ENCODE results near the gene LY6G6D.

Gene LY6G6D

DNA sequence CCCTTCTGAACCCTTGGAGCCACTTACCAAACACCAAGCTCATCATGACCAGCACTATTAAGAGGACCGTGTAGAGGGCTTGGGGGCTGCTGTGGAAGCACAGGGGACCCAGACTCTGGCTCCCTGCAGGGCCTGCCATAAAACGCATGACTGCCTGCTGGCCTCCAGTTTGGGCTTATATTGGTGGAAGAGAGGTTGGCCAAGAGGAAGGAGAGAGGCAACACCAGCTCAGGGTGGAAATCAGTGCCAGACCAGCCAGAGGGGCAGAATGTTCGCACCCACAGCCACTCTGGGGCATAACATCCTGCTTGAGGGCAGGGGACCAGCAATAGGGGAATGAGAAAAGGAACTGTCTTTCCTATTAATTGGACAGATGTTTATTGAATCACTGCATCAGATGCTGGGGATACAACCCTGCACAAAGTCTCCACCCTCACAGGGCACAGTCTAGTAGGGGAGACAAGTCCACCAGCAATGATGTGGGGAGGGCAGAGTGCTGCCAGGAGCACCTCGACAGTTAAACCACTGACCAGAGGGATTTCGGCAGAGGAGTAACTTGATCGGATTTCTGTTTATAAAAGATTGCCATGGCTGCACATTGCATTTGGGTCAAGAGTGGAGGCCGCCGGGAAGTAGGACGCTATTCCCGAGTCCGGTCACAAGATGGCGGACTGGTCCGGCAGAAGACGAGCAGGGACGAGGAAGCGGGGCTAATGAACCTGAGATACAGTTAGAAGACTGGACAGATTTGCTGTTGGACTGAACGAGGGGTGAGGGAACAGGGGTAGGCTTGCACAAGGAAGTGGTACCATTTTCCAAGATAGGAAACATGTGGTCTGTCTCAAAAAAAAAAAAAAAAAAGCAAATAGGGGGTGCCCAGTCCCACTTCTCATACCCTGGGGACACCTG is 34.7 kb upstream of the LY6G6D start, which contains the start of gene LY6G5C:
Gene LY6G5C, minus strand, starts transcription at position 842 of the 909 bp plus-strand sequence. Its CDS starts 694 bp downstream, at position 148.
- H2BK120ac ChIP-seq (ENCODE audit: low read depth, low read length): no peak within 1 kb of the TSS
- peak within 1 kb of the TSS in 1 of 2 donors; percentile 73 for H3K4me3 ChIP-seq (ENCODE audit: low read length in 2 of 2)
- no peak within 1 kb of the TSS for H3K27ac ChIP-seq (replicated peaks; ENCODE audit: low read length)

DNA sequence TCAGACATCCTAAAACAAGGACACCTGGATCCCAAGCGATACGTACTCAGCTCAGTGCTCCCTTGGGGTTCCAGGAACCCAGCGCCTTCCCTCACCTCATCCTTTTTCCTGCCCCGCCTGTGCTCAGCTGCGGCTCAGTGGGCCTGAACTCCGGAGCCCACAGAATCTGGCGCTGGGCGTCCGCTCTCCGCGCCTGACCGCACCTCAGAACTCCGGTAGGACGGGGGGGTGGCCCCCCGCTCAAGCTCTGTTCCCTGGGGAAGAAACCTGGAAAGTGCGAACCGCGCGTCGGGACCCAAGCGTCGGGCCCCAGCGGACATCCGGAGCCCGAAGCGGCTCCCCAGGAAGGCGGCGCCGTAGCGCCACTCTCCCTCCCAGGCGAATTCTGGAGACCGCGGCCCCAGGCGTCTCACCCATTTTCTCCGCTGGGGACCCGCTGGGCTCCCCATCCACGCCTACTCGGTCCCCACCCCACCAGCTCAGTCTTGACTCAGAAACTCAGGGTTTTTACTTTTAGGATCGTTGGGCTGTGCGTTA is 33.9 kb upstream of the LY6G6D start:
- H3K23ac ChIP-seq (ENCODE audit: low read depth, low read length, poor library complexity): no peak overlapping the region
- no peak for DNase-seq (ENCODE audit: low spot score)

More for the DNA sequence above, 34.7 kb upstream of the LY6G6D start, which contains the start of gene LY6G5C:
- Histone ChIP-seq H2BK5ac (ENCODE audit: low read length) (peak within 1 kb of the TSS; percentile 63), H3K4ac (ENCODE audit: low read length) (no peak within 1 kb of the TSS), H2BK12ac (ENCODE audit: low read length) (no peak within 1 kb of the TSS), H3K36me3 (replicated peaks in 1 of 2; ENCODE audit: control insufficient read depth in 2 of 2, insufficient read depth in 2 of 2, low read length in 2 of 2) (peaks cover 0 to 27% of the 10 kb centered on the region in 2 donors), H3K4me1 (ENCODE audit: control insufficient read depth in 2 of 2, insufficient read depth in 1 of 2, low read depth in 1 of 2, low read length in 2 of 2) (peaks cover 4 to 9% of the 10 kb centered on the region in 2 donors), H4K8ac (ENCODE audit: low read depth, low read length) (no peak within 1 kb of the TSS), H4K91ac (ENCODE audit: low read depth, low read length, poor library complexity) (no peak within 1 kb of the TSS), H3K79me1 (ENCODE audit: low read depth, low read length) (no peaks in the 10 kb centered on the region), H3K23ac (ENCODE audit: low read depth, low read length, poor library complexity) (peak within 1 kb of the TSS; percentile 57), H2BK15ac (ENCODE audit: low read length) (peak within 1 kb of the TSS; percentile 15), H2AFZ (ENCODE audit: low read length) (peak within 1 kb of the TSS; percentile 69), H3K18ac (ENCODE audit: low read length) (peak within 1 kb of the TSS; percentile 88), H3K27me3 (ENCODE audit: control insufficient read depth in 3 of 3, insufficient read depth in 3 of 3, low read depth in 1 of 3, low read length in 3 of 3) (peaks cover 0 to 16% (median 7%) of the 10 kb centered on the region in 3 experiments), H3K14ac (ENCODE audit: low read length) (peak within 1 kb of the TSS; percentile 44), H3K4me2 (ENCODE audit: insufficient read depth, low read length, poor library complexity, severe bottlenecking) (peak within 1 kb of the TSS; percentile 87), H3K9ac (ENCODE audit: low read depth, low read length, poor library complexity) (peak within 1 kb of the TSS; percentile 91), H2AK5ac (ENCODE audit: low read depth, low read length) (peak within 1 kb of the TSS; percentile 47), H3K9me3 (replicated peaks in 1 of 2; ENCODE audit: control insufficient read depth in 2 of 2, insufficient read depth in 1 of 2, low read depth in 1 of 2, low read length in 2 of 2) (no peaks in the 10 kb centered on the region)
- WGBS, 2 donors (ENCODE audit: extremely low coverage in 2 of 2, insufficient read length in 2 of 2, insufficient replicate concordance in 1 of 2): no CpG with 5 or more reads among the region's 17 CpGs
- DNase-seq (ENCODE audit: low spot score): peak; percentile 56

DNA sequence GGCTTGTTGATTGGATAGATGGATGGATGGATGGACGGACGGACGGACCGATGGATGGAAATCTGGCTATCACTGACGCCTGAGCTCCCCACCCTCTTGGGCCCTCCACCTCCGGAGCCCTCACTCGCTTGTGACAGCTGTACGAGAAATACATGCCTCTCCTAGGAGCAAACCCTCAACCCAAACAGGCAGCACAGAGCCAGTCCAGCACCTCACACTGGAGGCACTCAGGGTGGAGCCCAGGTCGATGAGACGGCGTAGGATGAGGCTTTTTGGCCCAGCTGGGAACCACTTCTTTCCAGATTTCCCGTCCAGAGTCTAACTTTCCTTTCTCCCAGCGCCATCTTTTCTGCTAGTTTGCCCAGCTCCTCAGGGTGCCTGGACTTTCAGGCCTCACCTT is 31.6 kb upstream of the LY6G6D start:
- H2BK5ac ChIP-seq (ENCODE audit: low read length): no peak overlapping the region
- WGBS, 2 donors (ENCODE audit: extremely low coverage in 2 of 2, insufficient read length in 2 of 2, insufficient replicate concordance in 1 of 2): no CpG with 5 or more reads among the region's 13 CpGs
- H4K8ac ChIP-seq (ENCODE audit: low read depth, low read length): no peak overlapping the region
- H2AK5ac ChIP-seq (ENCODE audit: low read depth, low read length): peak overlapping the region; percentile 65
- peaks cover 4 to 9% of the 10 kb centered on the region in 2 donors for H3K4me1 ChIP-seq (ENCODE audit: control insufficient read depth in 2 of 2, insufficient read depth in 1 of 2, low read depth in 1 of 2, low read length in 2 of 2)
- peak overlapping the region; percentile 82 for H3K4me2 ChIP-seq (ENCODE audit: insufficient read depth, low read length, poor library complexity, severe bottlenecking)
- H2AFZ ChIP-seq (ENCODE audit: low read length): no peak overlapping the region
- H2BK15ac ChIP-seq (ENCODE audit: low read length): no peak overlapping the region
- peak overlapping the region; percentile 22 for H3K9ac ChIP-seq (ENCODE audit: low read depth, low read length, poor library complexity)
- H3K4me3 ChIP-seq (ENCODE audit: low read length in 2 of 2): no peak overlapping the region
- H3K18ac ChIP-seq (ENCODE audit: low read length): peak overlapping the region; percentile 18
- H3K79me1 ChIP-seq (ENCODE audit: low read depth, low read length): no peaks in the 10 kb centered on the region
- peaks cover 16 to 57% of the 10 kb centered on the region in 2 donors for H3K36me3 ChIP-seq (replicated peaks in 1 of 2; ENCODE audit: control insufficient read depth in 2 of 2, insufficient read depth in 2 of 2, low read length in 2 of 2)
- H2BK12ac ChIP-seq (ENCODE audit: low read length): no peak overlapping the region
- H3K14ac ChIP-seq (ENCODE audit: low read length): no peak overlapping the region
- no peak overlapping the region for H3K27ac ChIP-seq (replicated peaks; ENCODE audit: low read length)
- no peak for DNase-seq (ENCODE audit: low spot score)
- no peak overlapping the region for H3K4ac ChIP-seq (ENCODE audit: low read length)
- H4K91ac ChIP-seq (ENCODE audit: low read depth, low read length, poor library complexity): no peak overlapping the region
- H3K27me3 ChIP-seq (ENCODE audit: control insufficient read depth in 3 of 3, insufficient read depth in 3 of 3, low read depth in 1 of 3, low read length in 3 of 3): peaks cover 0 to 16% (median 7%) of the 10 kb centered on the region in 3 experiments
- H3K23ac ChIP-seq (ENCODE audit: low read depth, low read length, poor library complexity): peak overlapping the region; percentile 61
- H3K9me3 ChIP-seq (replicated peaks in 1 of 2; ENCODE audit: control insufficient read depth in 2 of 2, insufficient read depth in 1 of 2, low read depth in 1 of 2, low read length in 2 of 2): no peaks in the 10 kb centered on the region
- no peak overlapping the region for H2BK120ac ChIP-seq (ENCODE audit: low read depth, low read length)

More for the DNA sequence above, 33.9 kb upstream of the LY6G6D start:
- peak overlapping the region; percentile 91 for H3K9ac ChIP-seq (ENCODE audit: low read depth, low read length, poor library complexity)
- no peak overlapping the region for H3K27ac ChIP-seq (replicated peaks; ENCODE audit: low read length)
- WGBS, 2 donors (ENCODE audit: extremely low coverage in 2 of 2, insufficient read length in 2 of 2, insufficient replicate concordance in 1 of 2): no CpG with 5 or more reads among the region's 40 CpGs
- H3K36me3 ChIP-seq (replicated peaks in 1 of 2; ENCODE audit: control insufficient read depth in 2 of 2, insufficient read depth in 2 of 2, low read length in 2 of 2): peaks cover 0 to 33% of the 10 kb centered on the region in 2 donors
- H3K9me3 ChIP-seq (replicated peaks in 1 of 2; ENCODE audit: control insufficient read depth in 2 of 2, insufficient read depth in 1 of 2, low read depth in 1 of 2, low read length in 2 of 2): no peaks in the 10 kb centered on the region
- H3K4me2 ChIP-seq (ENCODE audit: insufficient read depth, low read length, poor library complexity, severe bottlenecking): peak overlapping the region; percentile 87
- H2BK120ac ChIP-seq (ENCODE audit: low read depth, low read length): no peak overlapping the region
- peaks cover 0 to 16% (median 7%) of the 10 kb centered on the region in 3 experiments for H3K27me3 ChIP-seq (ENCODE audit: control insufficient read depth in 3 of 3, insufficient read depth in 3 of 3, low read depth in 1 of 3, low read length in 3 of 3)
- H3K4me1 ChIP-seq (ENCODE audit: control insufficient read depth in 2 of 2, insufficient read depth in 1 of 2, low read depth in 1 of 2, low read length in 2 of 2): peaks cover 4 to 9% of the 10 kb centered on the region in 2 donors
- peak overlapping the region; percentile 88 for H3K18ac ChIP-seq (ENCODE audit: low read length)
- no peaks in the 10 kb centered on the region for H3K79me1 ChIP-seq (ENCODE audit: low read depth, low read length)
- peak overlapping the region; percentile 44 for H3K14ac ChIP-seq (ENCODE audit: low read length)
- H2BK5ac ChIP-seq (ENCODE audit: low read length): peak overlapping the region; percentile 63
- H3K4me3 ChIP-seq (ENCODE audit: low read length in 2 of 2): peak overlapping the region in 1 of 2 donors; percentile 73
- no peak overlapping the region for H4K91ac ChIP-seq (ENCODE audit: low read depth, low read length, poor library complexity)
- peak overlapping the region; percentile 15 for H2BK15ac ChIP-seq (ENCODE audit: low read length)
- peak overlapping the region; percentile 47 for H2AK5ac ChIP-seq (ENCODE audit: low read depth, low read length)
- H2AFZ ChIP-seq (ENCODE audit: low read length): no peak overlapping the region
- no peak overlapping the region for H2BK12ac ChIP-seq (ENCODE audit: low read length)
- H4K8ac ChIP-seq (ENCODE audit: low read depth, low read length): no peak overlapping the region
- no peak overlapping the region for H3K4ac ChIP-seq (ENCODE audit: low read length)

DNA sequence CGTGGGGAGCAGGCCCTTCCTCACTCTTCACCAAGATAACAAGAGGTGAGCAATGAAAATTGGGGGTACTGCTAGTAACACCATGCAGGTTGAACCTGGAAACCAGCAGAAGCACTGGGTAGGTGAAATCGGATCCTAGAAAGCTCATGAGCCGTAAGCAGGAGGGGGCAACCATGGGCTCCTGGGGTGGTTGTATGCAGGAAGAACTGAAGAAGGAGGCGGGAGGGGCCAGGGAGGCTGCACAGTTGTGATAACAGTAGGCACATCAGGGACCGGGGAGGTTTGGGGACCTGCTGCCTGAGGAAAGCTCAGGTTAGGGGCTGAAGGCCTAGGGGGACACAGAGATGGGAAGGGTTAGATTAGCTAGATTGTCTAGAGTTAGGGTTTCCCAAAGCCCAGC is 28.7 kb upstream of the LY6G6D start:
- Histone ChIP-seq H3K18ac (ENCODE audit: low read length) (no peak overlapping the region), H3K9ac (ENCODE audit: low read depth, low read length, poor library complexity) (no peak overlapping the region), H2BK5ac (ENCODE audit: low read length) (no peak overlapping the region), H3K9me3 (replicated peaks in 1 of 2; ENCODE audit: control insufficient read depth in 2 of 2, insufficient read depth in 1 of 2, low read depth in 1 of 2, low read length in 2 of 2) (no peaks in the 10 kb centered on the region), H3K4ac (ENCODE audit: low read length) (no peak overlapping the region), H3K23ac (ENCODE audit: low read depth, low read length, poor library complexity) (no peak overlapping the region), H2BK120ac (ENCODE audit: low read depth, low read length) (no peak overlapping the region), H4K8ac (ENCODE audit: low read depth, low read length) (no peak overlapping the region), H2BK15ac (ENCODE audit: low read length) (no peak overlapping the region), H4K91ac (ENCODE audit: low read depth, low read length, poor library complexity) (no peak overlapping the region), H2BK12ac (ENCODE audit: low read length) (no peak overlapping the region), H3K4me1 (ENCODE audit: control insufficient read depth in 2 of 2, insufficient read depth in 1 of 2, low read depth in 1 of 2, low read length in 2 of 2) (peaks cover 3 to 8% of the 10 kb centered on the region in 2 donors), H3K14ac (ENCODE audit: low read length) (no peak overlapping the region), H2AK5ac (ENCODE audit: low read depth, low read length) (no peak overlapping the region), H3K27me3 (ENCODE audit: control insufficient read depth in 3 of 3, insufficient read depth in 3 of 3, low read depth in 1 of 3, low read length in 3 of 3) (peaks cover 0 to 7% (median 5%) of the 10 kb centered on the region in 3 experiments), H2AFZ (ENCODE audit: low read length) (no peak overlapping the region), H3K4me3 (ENCODE audit: low read length in 2 of 2) (no peak overlapping the region), H3K36me3 (replicated peaks in 1 of 2; ENCODE audit: control insufficient read depth in 2 of 2, insufficient read depth in 2 of 2, low read length in 2 of 2) (peaks cover 35 to 85% of the 10 kb centered on the region in 2 donors), H3K4me2 (ENCODE audit: insufficient read depth, low read length, poor library complexity, severe bottlenecking) (no peak overlapping the region), H3K27ac (replicated peaks; ENCODE audit: low read length) (no peak overlapping the region), H3K79me1 (ENCODE audit: low read depth, low read length) (no peaks in the 10 kb centered on the region)
- no peak for DNase-seq (ENCODE audit: low spot score)
- WGBS, 2 donors (ENCODE audit: extremely low coverage in 2 of 2, insufficient read length in 2 of 2, insufficient replicate concordance in 1 of 2): no CpG with 5 or more reads among the region's 5 CpGs
